ENCODE data around the gene REEP6. TPM values are rescaled to one million over a fixed set of nuclear protein-coding genes. Genes with fewer than 3 reads are reported as not detected.

Gene REEP6
- total and polyA plus RNA-seq, 2 donors (not counting 1 experiment from before 2014, with no cell fraction given) = 0.47 to 0.99 TPM

GRCh38 chr19:1472231-1473084, 18.5 kb upstream of the REEP6 start:
- Histone ChIP-seq H3K4me1 (ENCODE audit: control insufficient read depth, extremely low read depth, insufficient read depth, low read length) (peaks cover 3% of the 10 kb centered on the region), H3K9me3 (ENCODE audit: control insufficient read depth, insufficient read depth, low read depth, low read length) (no peaks in the 10 kb centered on the region), H3K79me2 (ENCODE audit: control insufficient read depth, insufficient read depth, low read length) (peaks cover 3% of the 10 kb centered on the region), H3K27ac (ENCODE audit: insufficient read depth, low read length) (no peak overlapping the region), H2AFZ (ENCODE audit: low read length) (no peak overlapping the region), H4K20me1 (ENCODE audit: control insufficient read depth, extremely low read depth, insufficient read depth, low read length) (no peaks in the 10 kb centered on the region), H3K9ac (ENCODE audit: insufficient read depth, low read length) (no peak overlapping the region), H3K27me3 (ENCODE audit: control insufficient read depth, insufficient read depth, low read length) (peaks cover 43% of the 10 kb centered on the region), H3K4me2 (ENCODE audit: extremely low read depth, insufficient read depth, low read length) (no peak overlapping the region), H3K36me3 (ENCODE audit: control insufficient read depth, insufficient read depth, low read length) (peaks cover 2% of the 10 kb centered on the region), H3K4me3 (replicated peaks in 1 of 4; ENCODE audit: control extremely low read depth in 1 of 4, insufficient read depth in 1 of 4, low read depth in 3 of 4, low read length in 4 of 4) (no peak overlapping the region)
- DNase-seq (ENCODE audit: low read depth in 2 of 2) = no peak
- TF ChIP-seq EZH2 (IDR thresholded peaks at IDR 0.05; ENCODE audit: low read length, missing control alignments) (peak; percentile 48), CTCF (conservative IDR thresholded peaks at IDR 0.05 in 1 of 2, IDR thresholded peaks at IDR 0.05 in 1 of 2; ENCODE audit: low read depth in 1 of 2, low read length in 2 of 2) (no peak)

DNA sequence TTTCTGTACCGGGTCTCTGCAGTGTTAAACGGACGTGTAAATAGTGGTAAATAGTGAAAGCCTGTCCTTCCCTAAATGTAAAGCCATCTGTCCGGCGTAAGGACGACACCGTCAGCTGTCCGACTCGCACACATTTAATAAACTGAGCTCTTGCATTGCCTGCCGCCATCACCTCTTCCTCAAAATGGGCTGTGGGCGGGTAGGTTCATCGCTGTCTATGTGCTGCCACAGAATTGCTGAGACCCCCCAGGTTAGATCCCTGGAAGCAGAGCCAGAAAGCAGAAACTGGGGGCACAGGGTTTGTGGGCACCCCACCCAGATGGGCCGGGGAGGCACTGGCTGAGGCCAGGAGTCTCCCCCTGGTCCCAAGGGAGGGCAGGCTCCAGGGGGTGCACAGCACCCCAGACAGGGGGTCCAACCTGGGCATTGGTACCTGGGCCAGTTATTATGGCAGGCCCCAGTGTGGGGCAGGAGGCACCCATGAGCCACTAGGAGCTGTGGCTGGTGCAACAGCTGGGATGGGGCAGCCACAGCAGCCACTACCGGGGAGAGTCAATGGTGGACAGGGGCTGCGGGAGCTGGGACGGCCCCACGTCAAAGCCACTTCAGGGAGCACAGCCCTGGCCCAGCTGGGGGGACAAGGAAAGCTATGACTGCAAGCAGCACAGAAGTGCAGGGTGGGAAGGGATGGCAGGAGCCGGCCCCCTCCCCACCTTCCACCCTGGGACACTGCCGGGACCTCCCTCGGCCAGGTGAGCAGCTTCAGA, 17.7 kb upstream of the REEP6 start:
- no peak overlapping the region for H3K27ac ChIP-seq (ENCODE audit: insufficient read depth, low read length)
- no peak for TF ChIP-seq EZH2 (IDR thresholded peaks at IDR 0.05; ENCODE audit: low read length, missing control alignments)

DNA sequence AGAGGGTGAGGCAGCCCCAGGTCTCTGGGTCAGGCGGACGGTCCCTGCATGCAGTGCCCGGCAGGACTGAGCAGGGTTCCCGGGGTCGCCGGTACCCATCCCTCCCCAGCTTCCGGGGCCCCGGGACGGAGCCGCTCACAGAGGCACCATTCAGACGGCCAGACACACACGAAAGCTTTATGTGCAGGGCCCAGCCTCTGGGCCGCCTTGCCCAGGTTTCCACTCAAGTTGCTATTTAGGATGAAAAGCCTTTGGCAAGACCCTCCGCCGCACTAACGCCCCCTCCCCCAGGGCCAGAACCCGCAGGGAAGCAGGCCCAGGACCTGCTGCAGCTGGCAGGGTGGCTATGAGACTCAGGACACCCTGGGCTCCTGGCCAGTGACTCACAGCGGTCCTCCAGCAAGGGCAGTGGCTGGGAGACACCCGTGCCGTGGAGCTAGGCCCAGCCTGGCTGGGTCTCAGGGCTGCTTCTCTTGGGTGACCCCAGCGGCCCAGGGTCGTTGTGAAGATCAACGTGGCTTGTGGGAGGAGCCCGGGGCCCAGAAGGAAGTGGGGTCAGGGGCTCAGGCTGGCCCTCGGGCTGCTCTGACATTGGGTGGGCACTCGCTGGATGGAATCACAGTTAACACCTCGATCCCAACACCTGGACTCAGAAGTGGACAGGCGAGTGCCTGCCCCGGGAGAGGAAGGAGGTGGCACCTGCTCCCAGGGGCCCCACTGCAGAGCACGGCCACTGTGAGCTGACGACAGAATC, 16.8 kb upstream of the REEP6 start:
- Histone ChIP-seq H4K20me1 (ENCODE audit: control insufficient read depth, extremely low read depth, insufficient read depth, low read length) (no peaks in the 10 kb centered on the region), H3K9me3 (ENCODE audit: control insufficient read depth, insufficient read depth, low read depth, low read length) (no peaks in the 10 kb centered on the region), H3K79me2 (ENCODE audit: control insufficient read depth, insufficient read depth, low read length) (peaks cover 9% of the 10 kb centered on the region), H3K4me1 (ENCODE audit: control insufficient read depth, extremely low read depth, insufficient read depth, low read length) (peaks cover 3% of the 10 kb centered on the region), H3K4me3 (replicated peaks in 1 of 4; ENCODE audit: control extremely low read depth in 1 of 4, insufficient read depth in 1 of 4, low read depth in 3 of 4, low read length in 4 of 4) (no peak overlapping the region), H3K27me3 (ENCODE audit: control insufficient read depth, insufficient read depth, low read length) (peaks cover 30% of the 10 kb centered on the region), H2AFZ (ENCODE audit: low read length) (no peak overlapping the region), H3K9ac (ENCODE audit: insufficient read depth, low read length) (no peak overlapping the region), H3K4me2 (ENCODE audit: extremely low read depth, insufficient read depth, low read length) (no peak overlapping the region), H3K36me3 (ENCODE audit: control insufficient read depth, insufficient read depth, low read length) (peaks cover 2% of the 10 kb centered on the region), H3K27ac (ENCODE audit: insufficient read depth, low read length) (no peak overlapping the region)
- TF ChIP-seq CTCF (conservative IDR thresholded peaks at IDR 0.05 in 1 of 2, IDR thresholded peaks at IDR 0.05 in 1 of 2; ENCODE audit: low read depth in 1 of 2, low read length in 2 of 2) (no peak), EZH2 (IDR thresholded peaks at IDR 0.05; ENCODE audit: low read length, missing control alignments) (no peak)
- DNase-seq (ENCODE audit: low read depth in 2 of 2) = peak in 1 of 2 donors; percentile 61

More for the DNA sequence above, 17.7 kb upstream of the REEP6 start:
- H3K4me2 ChIP-seq (ENCODE audit: extremely low read depth, insufficient read depth, low read length) = no peak overlapping the region
- H3K4me1 ChIP-seq (ENCODE audit: control insufficient read depth, extremely low read depth, insufficient read depth, low read length) = peaks cover 3% of the 10 kb centered on the region
- peaks cover 3% of the 10 kb centered on the region for H3K79me2 ChIP-seq (ENCODE audit: control insufficient read depth, insufficient read depth, low read length)
- DNase-seq (ENCODE audit: low read depth in 2 of 2) = no peak
- H3K9ac ChIP-seq (ENCODE audit: insufficient read depth, low read length) = no peak overlapping the region
- no peaks in the 10 kb centered on the region for H3K9me3 ChIP-seq (ENCODE audit: control insufficient read depth, insufficient read depth, low read depth, low read length)
- no peaks in the 10 kb centered on the region for H4K20me1 ChIP-seq (ENCODE audit: control insufficient read depth, extremely low read depth, insufficient read depth, low read length)
- no peak overlapping the region for H3K4me3 ChIP-seq (replicated peaks in 1 of 4; ENCODE audit: control extremely low read depth in 1 of 4, insufficient read depth in 1 of 4, low read depth in 3 of 4, low read length in 4 of 4)
- peaks cover 2% of the 10 kb centered on the region for H3K36me3 ChIP-seq (ENCODE audit: control insufficient read depth, insufficient read depth, low read length)
- H2AFZ ChIP-seq (ENCODE audit: low read length) = no peak overlapping the region
- peaks cover 34% of the 10 kb centered on the region for H3K27me3 ChIP-seq (ENCODE audit: control insufficient read depth, insufficient read depth, low read length)
